Liver (tissue), 3 donors: ENCODE results near the gene SPINK7.

Experiments used
- CTCF ChIP-seq: fragments of 150-350 bp; IDR thresholded peaks from 2 replicates; pipeline ENCODE4 v1.5.1; 2017; ENCODE audit warnings: improper control_type of control experiment, low read depth, low read length; ENCODE audit not compliant: missing input control
- EGR1 ChIP-seq, 2 donors: IDR thresholded peaks; 2 replicates each; pipeline ENCODE4 v1.6.1; 2016 to 2018; ENCODE audit warnings: antibody characterized with exemption in 2 of 2, low read depth in 2 of 2
- FOXA1 ChIP-seq: IDR thresholded peaks from 2 replicates; pipeline ENCODE4 v1.6.1; 2016; ENCODE audit warnings: antibody characterized with exemption
- JUND ChIP-seq, 2 donors: IDR thresholded peaks; 2 replicates each; pipeline ENCODE4 v1.6.1; 2016; ENCODE audit warnings: antibody characterized with exemption in 2 of 2
- donor health status: healthy.
- donor health status: healthy.

GRCh38 chr5:148309019-148309418 is 3.2 kb upstream of the SPINK7 start:
- TF ChIP-seq CTCF (no peak), JUND (IDR thresholded peaks at IDR 0.05) (no peak), FOXA1 (no peak), EGR1 (IDR thresholded peaks at IDR 0.05; ENCODE audit: low read depth in 2 of 2) (no peak)
